Body of pancreas (tissue), 4 donors: ENCODE measurements around the gene TAF11L6. TPM values are rescaled to one million over a fixed set of nuclear protein-coding genes. Genes with fewer than 3 reads are reported as not detected.
"Not testable (repeated sequence)": the region's sequence is repeated elsewhere in the genome, so short reads cannot be mapped to it uniquely, and the experiment has no call there.

Source experiments
- ATAC-seq: fragments of 150-250 bp; one replicate; pipeline ENCODE4 v1.9.1; 2016
- DNase-seq, 4 donors: peaks; one replicate each; pipeline ENCODE4 v3.0.0-alpha.2; 2019
- H3K27ac ChIP-seq, 4 donors: fragments of 200-600 bp; sonication (generic); 1 replicate in 3 of 4; 2 replicates in 1 of 4; pipeline versions ENCODE4 v1.5.1 to v1.6.1; 2016 to 2019; ENCODE audit warnings: mild to moderate bottlenecking in 1 of 4, mixed read lengths in 1 of 4, moderate library complexity in 1 of 4
- H3K27me3 ChIP-seq, 2 donors: fragments of 200-600 bp; sonication (generic); one replicate each; pipeline ENCODE4 v1.6.0; 2016; ENCODE audit warnings: mild to moderate bottlenecking in 1 of 2
- H3K36me3 ChIP-seq, 2 donors: fragments of 200-600 bp; sonication (generic); replicated peaks in 1 of 2; 2 replicates each; pipeline ENCODE4 v1.5.1; 2016; ENCODE audit warnings: low read depth in 2 of 2; ENCODE audit not compliant: insufficient read depth in 1 of 2
- H3K4me1 ChIP-seq: fragments of 200-600 bp; sonication (generic); one replicate; pipeline ENCODE4 v1.6.0; 2016
- H3K4me3 ChIP-seq, 2 donors: fragments of 200-600 bp; sonication (generic); 1 replicate in 1 of 2; 2 replicates in 1 of 2; pipeline ENCODE4 v1.5.1; 2016 to 2019
- H3K9me3 ChIP-seq, 3 donors: fragments of 200-600 bp; sonication (generic); 1 replicate in 2 of 3; 2 replicates in 1 of 3; pipeline ENCODE4 v1.5.1; 2016
- POLR2A ChIP-seq, 3 donors: fragments of 450-650 bp; IDR thresholded peaks; one replicate each; pipeline ENCODE4 v1.6.1; 2016; ENCODE audit warnings: antibody characterized with exemption in 3 of 3, mild to moderate bottlenecking in 2 of 3
- WGBS, 2 donors: methylation state at CpG; one replicate each; pipeline ENCODE4 v1.1.5; 2017; 5-methylcytosine and 5-hydroxymethylcytosine counted together
- intact Hi-C: fragments of 100-400 bp; cut with DNase I; formaldehyde crosslinking; loops from one replicate; pipeline ENCODE4 v1.15.1; 2023
- total RNA-seq, 2 donors: library from RNA; depleted of rRNA; stranded (reverse); fragments of >200 nt; gene quantifications; one replicate each; pipeline ENCODE4 v1.1.0, GENCODE V29; 2016
- TF ChIP-seq, protein P1 (sequence below), 7 experiments: fragments of 450-650 bp in 4 of 7; fragments of 200-600 bp in 3 of 7; sonication (generic) in 3 of 7; IDR thresholded peaks; one replicate each; pipeline ENCODE4 v1.5.1; 2016 to 2019; ENCODE audit warnings: antibody characterized with exemption in 7 of 7

The TAF11L6 gene
- total RNA-seq: not detected

DNA sequence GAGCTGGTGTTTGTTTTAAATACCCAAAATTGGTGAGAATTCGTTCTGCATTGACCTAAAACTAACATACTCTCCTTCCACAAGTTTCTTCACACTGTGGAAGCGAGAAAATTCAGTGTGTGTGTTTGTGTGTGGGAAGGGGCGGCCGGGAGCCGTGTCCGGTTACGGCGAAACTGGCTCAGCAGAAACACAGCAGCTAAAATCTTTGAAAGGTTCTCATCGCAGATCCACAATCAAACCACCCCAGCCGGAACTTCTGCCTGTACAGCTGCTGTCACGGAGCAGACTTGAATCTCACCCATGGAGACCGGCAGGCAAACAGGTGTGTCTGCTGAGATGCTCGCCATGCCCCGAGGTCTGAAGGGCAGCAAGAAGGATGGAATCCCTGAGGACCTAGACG lies at the start of gene TAF11L6:
Gene TAF11L6, plus strand, starts transcription at position 301 of the 400 bp plus-strand sequence.
- H3K4me3 ChIP-seq, intact Hi-C loops, H3K9me3 ChIP-seq, H3K4me1 ChIP-seq, DNase-seq, H3K36me3 ChIP-seq, H3K27ac ChIP-seq, H3K27me3 ChIP-seq, ATAC-seq: not testable (repeated sequence)
- WGBS, 2 donors: no CpG with 5 or more reads among the region's 15 CpGs

DNA sequence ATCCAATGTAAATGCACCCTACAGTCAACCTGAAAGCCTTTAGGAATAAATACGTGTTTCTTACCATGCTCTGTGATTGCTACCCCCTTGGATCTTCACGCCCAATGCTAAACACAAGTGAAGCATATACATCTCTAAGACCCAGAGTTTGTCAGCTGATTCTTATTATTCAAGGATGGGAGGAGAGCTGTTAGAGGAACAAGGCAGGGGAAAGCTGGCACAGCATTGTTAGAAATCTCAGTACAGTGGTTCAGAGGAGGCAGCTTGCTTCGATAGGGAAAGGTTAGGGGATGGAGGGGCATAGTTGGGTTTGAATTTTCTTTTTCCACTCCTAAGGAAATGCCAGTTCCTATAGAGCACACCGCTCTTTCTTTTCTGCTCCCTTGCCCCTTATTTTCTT lies 47.1 kb upstream of the TAF11L6 start:
- Histone ChIP-seq H3K27me3 (no peaks in the 10 kb centered on the region), H3K4me3 (no peak overlapping the region), H3K36me3 (no peaks in the 10 kb centered on the region), H3K27ac (no peak overlapping the region), H3K9me3 (no peaks in the 10 kb centered on the region), H3K4me1 (no peaks in the 10 kb centered on the region)
- DNase-seq: no peak
- WGBS, 2 donors: 54 to 55% methylated on average over 4 of the region's 4 CpGs
- TF ChIP-seq, protein P1, sequence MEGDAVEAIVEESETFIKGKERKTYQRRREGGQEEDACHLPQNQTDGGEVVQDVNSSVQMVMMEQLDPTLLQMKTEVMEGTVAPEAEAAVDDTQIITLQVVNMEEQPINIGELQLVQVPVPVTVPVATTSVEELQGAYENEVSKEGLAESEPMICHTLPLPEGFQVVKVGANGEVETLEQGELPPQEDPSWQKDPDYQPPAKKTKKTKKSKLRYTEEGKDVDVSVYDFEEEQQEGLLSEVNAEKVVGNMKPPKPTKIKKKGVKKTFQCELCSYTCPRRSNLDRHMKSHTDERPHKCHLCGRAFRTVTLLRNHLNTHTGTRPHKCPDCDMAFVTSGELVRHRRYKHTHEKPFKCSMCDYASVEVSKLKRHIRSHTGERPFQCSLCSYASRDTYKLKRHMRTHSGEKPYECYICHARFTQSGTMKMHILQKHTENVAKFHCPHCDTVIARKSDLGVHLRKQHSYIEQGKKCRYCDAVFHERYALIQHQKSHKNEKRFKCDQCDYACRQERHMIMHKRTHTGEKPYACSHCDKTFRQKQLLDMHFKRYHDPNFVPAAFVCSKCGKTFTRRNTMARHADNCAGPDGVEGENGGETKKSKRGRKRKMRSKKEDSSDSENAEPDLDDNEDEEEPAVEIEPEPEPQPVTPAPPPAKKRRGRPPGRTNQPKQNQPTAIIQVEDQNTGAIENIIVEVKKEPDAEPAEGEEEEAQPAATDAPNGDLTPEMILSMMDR (IDR thresholded peaks at IDR 0.05): no peak
- TF ChIP-seq POLR2A (IDR thresholded peaks at IDR 0.05): no peak
- intact Hi-C loops: no loop called here
- ATAC-seq: no peak

DNA sequence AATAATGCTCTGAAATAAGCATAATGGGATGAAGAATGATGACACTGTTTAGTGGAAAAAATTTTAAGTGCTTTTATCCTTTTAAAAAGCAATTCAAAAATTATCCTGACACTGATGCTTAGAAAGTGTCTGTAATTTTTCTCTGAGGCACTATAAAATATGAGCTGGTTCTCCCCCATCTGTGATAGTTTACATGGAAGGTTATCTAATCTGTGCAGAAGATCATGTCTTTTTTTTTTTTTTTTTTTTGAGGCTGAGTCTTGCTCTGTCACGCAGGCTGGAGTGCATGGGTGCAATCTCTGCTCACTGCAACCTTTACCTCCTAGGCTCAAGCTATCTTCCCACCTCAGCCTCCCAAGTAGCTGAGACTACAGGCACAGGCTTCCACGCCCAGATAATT lies 45.7 kb upstream of the TAF11L6 start:
- WGBS, 2 donors: 31 to 44% methylated on average over 2 of the region's 2 CpGs
- DNase-seq: no peak

DNA sequence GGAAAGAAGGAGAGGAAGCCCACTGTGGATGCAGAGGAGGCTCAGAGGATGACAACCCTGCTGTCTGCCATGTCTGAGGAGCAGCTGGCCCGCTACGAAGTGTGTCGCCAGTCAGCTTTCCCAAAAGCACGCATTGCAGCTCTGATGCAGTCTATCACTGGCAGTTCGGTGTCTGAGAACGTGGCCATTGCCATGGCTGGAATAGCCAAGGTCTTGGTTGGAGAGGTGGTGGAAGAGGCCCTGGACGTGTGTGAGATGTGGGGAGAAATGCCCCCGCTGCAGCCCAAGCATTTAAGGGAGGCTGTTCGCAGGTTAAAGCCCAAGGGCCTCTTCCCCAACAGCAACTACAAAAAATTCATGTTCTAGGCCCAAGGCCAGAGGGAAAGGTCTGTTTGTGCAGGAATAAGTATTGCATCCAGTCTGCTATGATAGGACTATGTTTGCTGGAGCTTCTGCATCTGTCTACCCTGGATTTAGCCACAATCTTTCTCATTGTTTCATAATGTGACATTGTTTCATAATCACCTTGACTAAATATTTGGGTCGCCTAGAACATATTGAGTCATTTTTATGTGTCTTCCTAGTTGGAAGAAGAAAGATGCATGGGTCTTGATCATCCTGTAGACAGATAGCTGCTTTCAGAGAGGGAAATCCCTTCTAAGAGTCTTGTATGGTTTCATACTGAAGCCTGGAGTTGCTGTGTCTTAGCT lies 41.9 kb upstream of the TAF11L6 start:
- H3K4me3 ChIP-seq, H3K27me3 ChIP-seq, DNase-seq, ATAC-seq, H3K9me3 ChIP-seq, H3K36me3 ChIP-seq, H3K27ac ChIP-seq, intact Hi-C loops, H3K4me1 ChIP-seq: not testable (repeated sequence)
- WGBS, 2 donors: 62 to 75% methylated on average over 10 of the region's 10 CpGs

More for the DNA sequence above, 45.7 kb upstream of the TAF11L6 start:
- H3K9me3 ChIP-seq: no peaks in the 10 kb centered on the region
- H3K27ac ChIP-seq: no peak overlapping the region
- H3K36me3 ChIP-seq: no peaks in the 10 kb centered on the region
- intact Hi-C loops: no loop called here
- H3K4me3 ChIP-seq: no peak overlapping the region
- TF ChIP-seq, protein P1 (IDR thresholded peaks at IDR 0.05): no peak
- no peak for TF ChIP-seq POLR2A (IDR thresholded peaks at IDR 0.05)
- H3K27me3 ChIP-seq: no peaks in the 10 kb centered on the region
- no peak for ATAC-seq
- H3K4me1 ChIP-seq: no peaks in the 10 kb centered on the region

DNA sequence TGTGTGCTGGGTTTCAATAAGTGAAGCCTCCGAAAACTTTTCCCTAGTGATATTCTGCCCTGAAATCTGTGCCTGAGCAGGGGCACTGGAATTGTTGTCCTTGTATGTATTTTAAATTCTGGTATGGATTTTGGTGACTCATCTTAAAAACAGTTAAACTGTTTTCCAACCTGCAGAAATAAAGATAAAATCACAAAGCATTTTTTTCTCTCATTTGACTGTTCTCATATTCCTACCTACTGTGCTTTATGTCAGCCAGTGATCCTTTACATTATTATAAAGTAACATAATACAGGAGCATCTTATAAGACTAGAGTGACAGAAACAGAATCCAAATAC lies 41.3 kb upstream of the TAF11L6 start:
- H3K9me3 ChIP-seq: no peaks in the 10 kb centered on the region
- intact Hi-C loops: no loop called here
- no peaks in the 10 kb centered on the region for H3K4me1 ChIP-seq
- no peaks in the 10 kb centered on the region for H3K27me3 ChIP-seq
- H3K27ac ChIP-seq: no peak overlapping the region
- ATAC-seq (no peak), DNase-seq (no peak)
- H3K4me3 ChIP-seq: no peak overlapping the region
- WGBS, 2 donors: 73 to 88% methylated on average over 1 of the region's 1 CpG
- H3K36me3 ChIP-seq: no peaks in the 10 kb centered on the region
- TF ChIP-seq POLR2A (IDR thresholded peaks at IDR 0.05): no peak
- TF ChIP-seq, protein P1 (IDR thresholded peaks at IDR 0.05): no peak

DNA sequence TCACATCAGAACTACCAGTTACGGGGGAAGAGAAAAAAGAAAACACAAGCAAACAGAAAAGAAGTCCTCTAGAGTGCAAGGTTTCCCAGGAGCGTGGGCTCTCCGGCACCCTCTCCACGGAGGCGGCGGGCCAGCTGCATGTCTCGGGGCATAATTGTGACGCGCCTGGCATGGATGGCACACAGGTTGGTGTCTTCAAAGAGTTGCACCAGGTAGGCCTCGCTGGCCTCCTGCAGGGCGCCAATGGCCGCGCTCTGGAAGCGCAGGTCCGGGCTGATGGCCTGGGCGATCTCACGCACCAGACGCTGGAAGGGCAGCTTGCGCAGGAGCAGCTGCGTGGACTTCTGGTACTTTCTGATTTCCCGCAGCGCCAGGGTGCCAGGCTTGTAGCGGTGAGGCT lies 37.2 kb upstream of the TAF11L6 start:
- DNase-seq, H3K9me3 ChIP-seq, H3K4me1 ChIP-seq, H3K4me3 ChIP-seq, H3K36me3 ChIP-seq, intact Hi-C loops, H3K27me3 ChIP-seq, ATAC-seq, H3K27ac ChIP-seq: not testable (repeated sequence)
- WGBS, 2 donors: 91 to 93% methylated on average over 13 to 23 of the region's 23 CpGs
